GM19438 (cell line): ENCODE measurements around the gene ETV5.

Experiments used
- ATAC-seq: cut with Tn5 transposase; IDR thresholded peaks from one replicate; pipeline ENCODE4 v1.9.1; 2021; ENCODE audit warnings: low read depth; ENCODE audit not compliant: unreplicated experiment

The ETV5 gene

DNA sequence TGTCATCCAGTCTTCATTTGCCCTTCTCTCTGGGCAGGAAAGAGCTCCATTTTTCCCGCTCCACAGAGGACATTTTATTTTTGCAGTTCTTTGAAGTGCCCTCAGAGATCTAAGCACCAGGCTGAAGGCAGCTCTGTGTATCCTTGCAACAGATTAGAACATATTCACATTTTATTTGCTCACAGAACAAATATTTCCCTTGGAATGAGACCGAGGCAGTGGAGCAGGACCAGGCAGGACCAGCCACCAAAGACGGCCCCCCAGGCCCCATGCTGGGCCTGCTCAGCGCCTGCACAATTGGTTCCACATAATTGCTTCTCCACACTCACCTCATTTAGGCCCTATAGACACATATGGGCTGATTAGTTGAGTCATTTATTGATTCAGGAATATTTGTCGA lies 15.7 kb upstream of the ETV5 start:
- no peak for ATAC-seq

DNA sequence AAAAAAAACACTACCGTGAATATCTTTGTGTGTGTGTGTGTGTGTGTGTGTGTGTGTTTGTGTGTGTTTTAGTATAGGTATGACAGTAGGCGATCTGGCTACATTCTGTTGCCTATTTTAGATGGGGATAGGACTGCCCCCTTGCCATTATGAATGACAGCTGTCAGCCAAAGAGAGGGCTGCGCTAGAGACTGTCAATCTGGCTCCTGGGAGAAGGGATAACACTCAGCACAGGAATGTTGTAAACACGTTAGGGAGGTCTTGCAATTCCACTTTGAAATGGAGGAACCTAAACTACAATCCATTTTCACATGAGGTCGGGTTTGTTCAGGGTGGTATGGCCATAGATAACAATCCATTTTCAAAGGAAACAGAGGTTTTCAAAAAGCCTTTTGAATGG lies 14.1 kb upstream of the ETV5 start:
- no peak for ATAC-seq

DNA sequence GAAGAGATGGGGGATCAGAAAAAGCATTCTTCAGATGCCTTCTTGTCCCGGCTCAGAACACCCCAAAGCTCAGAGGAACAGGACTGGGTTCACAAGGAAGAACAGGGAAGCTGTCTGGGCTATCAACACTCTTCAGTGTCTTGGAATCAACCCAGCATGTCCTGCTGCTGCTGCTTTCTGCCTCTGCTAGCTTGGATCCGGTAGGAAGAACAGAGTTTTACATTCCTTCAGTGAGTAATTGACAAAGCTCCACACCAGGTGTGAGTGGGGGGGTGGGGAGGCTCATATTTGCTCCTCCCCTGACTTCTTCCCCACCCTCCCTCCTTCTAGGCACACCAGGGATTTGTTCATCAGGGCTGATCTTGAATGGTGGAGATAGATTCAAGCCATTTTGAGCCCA lies 13.1 kb upstream of the ETV5 start:
- no peak for ATAC-seq

DNA sequence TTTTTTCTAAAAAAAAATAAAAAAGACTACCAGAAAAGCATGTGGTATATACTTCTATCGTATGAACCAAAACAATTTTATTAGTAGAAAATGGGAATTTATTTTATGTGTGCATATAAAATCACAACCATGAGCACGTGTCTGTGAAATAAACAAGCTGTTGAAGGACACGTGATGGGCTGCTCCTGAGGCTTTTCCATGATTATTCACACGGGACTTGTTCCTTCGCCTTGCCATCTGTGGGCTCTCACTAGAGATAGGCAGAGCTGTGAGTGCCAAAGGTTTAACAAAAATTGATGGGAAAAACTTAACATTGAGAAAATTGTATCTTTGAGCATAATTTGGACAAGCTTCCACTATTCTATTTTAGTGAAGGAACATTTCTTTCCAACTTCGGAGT lies 12.4 kb upstream of the ETV5 start:
- no peak for ATAC-seq

DNA sequence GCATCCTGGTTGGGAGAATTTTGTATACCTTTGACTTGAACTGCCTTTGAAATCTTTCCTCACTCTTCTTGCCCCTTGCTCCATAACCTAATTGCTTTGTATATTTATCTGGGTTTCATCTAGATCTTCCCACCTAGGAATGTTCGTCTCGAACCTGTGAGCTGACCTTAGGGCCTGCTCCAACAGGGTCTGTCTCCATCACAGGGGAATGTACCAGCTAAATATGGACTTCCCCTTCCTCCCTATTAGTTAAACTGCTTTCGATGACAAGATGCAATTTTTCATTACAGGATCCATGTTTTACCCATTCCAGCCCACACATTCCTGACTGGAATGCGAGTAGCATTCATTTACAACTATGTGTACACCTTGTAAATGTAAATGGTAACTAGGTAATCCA lies 10.6 kb upstream of the ETV5 start:
- ATAC-seq, result no peak

DNA sequence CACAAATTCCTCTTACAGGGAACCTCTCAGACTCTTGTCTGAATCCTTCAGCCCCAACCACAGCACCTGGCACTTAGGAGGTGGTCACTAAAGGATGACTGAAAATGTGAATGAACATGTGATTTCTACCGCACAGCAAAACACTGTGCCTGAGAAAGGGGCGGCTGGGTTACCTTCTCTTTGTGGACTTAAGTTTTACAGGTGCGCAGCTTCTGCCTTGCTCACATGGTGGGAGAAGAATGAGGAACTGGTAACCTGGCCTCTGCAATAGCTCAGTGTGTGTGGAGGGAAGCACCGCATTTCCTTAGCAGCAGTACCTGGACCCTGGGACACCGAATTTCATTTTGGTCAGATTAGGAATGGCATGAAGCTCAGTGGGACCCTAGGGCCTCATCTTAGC lies 9.8 kb upstream of the ETV5 start:
- ATAC-seq, result no peak

DNA sequence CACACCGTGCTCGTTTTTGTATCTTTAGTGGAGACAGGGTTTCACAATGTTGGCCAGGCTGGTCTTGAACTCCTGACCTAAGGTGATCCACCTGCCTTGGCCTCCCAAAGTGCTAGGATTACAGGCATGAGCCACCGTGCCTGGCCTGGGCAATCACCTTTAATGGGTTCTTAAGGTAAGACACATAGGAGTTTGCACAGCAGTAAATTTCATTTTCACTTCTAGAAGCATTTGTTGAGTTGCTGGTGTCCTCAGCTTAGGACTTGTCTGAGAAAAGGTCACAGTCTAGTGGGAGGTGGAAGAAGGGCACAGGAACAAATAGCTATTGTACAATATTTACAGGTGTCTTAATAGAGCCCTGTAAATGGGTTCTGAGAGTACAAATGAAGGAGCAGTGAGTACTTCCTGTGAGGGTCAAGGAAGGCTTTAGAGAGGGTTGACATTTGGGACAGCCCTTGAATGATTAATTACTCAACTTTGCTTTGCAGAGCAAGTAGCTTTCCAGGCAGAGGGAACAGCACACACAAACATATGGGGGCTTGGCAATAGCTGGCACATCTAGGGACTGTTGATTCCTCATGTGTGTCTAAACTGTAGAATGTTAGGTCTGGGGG lies 8.7 kb upstream of the ETV5 start:
- ATAC-seq, result no peak

DNA sequence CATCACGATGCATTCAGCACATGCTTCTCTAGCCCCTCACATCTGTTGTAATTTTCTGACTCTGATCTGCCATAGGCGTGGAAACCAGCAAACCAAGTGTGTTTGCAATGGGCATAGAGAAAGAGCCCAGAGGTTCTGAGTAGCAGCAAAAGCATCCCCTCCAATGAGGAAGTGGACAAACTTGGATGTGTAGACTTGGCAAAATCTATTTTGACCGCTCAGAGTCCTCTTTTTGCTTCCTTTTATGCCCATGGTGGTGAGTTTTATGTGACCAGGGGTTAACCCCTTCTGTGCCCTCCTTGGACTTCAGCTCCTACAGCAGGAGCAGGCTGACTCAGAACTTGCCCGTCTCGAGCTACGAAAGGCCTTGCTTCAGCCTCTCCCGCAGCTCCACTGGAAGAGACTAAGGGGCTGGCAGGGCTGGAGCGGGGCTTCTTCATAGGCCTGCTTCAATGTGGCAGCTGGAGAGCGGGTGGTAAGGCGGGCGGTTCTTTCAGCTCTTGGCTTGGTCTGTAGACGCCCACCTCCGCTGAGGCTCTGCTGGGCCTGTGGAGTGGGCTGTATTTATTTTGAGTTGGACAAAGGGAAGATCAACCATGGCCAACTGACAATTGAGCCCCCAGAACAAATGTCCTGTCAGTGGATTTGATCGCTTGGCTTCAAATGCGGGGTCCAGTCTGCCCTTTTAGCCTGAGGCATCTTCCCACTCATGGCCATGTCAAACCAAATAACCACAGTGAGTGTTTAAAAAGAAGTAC lies 6.5 kb upstream of the ETV5 start:
- ATAC-seq, result no peak

DNA sequence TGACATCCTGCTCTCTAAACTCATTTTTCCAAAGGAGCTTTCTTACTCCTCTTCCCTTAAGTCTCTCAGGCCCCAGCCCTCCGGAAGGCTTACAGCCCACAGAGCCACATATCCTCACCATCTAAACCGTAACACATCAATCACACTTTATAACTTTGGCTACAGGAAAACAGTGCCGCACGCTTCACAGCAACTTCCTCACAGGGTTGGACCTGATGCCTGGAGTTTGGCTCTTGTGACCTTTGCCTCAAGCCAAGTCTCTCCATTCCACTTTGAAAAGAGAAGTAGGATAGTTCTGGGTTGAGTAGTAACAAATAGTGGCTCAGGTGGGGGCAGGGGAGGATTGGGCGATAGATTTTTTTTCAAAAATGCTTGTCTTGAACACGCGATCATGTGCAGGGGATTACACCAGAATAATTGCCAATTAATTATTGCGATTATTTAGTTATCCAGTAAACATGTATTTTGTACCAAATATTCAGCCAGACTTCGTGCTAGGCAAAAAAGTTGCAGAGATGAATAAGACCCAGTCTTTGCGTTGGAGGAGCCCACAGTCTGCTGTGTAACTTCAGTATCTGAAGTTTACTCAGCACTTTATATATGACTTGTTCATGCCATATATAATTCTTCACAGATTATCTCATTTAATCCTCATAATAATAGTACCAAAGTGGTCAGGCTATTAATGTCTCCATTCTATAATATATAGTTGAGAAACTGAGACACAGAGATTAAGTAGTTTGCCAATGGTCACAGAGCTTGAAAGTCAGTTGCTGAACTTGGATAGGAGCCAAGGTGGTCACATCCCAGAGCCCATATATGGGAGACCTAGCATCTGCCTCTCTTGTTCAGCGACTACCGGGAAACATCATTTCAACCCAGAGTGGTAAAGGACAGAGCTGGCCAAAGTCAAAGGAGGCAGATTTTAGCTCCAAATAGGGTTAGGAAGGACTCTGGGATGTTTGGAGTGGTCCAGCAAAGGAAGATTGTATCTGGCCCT lies 2.4 kb upstream of the ETV5 start:
- ATAC-seq, result no peak

DNA sequence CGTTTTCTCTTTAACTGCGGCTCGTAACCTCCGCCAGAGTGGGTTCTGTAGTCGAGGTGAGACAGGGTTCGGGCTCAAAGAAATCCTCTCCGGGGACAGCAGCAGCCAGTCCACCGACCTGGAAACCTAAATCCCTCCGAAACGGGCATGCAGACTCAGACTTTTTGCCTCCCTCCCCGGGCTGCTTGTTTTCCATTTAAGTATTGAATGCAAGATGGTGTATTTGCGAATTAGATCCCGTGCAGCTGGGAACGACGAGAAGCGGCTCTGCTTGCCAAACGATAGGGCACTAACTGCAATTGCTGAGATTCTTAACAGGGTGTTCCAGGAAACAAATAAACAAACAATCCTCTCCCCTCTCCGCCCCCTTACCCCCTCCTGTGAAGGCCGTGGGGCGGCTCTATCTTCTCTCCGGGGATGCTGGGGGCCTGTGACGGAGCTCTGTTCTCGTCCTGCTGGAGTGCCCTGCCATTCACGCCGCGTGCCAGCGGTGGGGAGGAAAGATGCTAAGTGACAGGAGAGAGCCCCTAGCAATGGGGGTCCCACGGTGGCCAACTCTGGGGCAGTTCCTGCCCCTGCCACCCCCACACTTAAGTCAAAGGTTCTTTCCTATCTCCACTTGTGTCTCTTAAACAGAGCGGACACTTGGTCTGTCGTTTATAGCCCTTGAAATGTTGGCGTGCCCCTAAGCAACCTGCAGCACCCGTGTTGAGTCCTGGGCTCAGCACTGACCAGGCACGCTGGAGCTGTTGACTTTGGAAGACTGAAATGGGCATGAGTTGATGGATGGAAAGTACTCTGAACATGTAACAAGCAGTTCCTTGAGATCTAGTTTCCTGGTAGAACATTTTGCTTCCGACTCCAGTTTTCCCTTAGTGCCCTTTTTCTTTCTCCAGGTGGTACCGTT lies 1.3 kb upstream of the ETV5 start:
- ATAC-seq, result no peak

DNA sequence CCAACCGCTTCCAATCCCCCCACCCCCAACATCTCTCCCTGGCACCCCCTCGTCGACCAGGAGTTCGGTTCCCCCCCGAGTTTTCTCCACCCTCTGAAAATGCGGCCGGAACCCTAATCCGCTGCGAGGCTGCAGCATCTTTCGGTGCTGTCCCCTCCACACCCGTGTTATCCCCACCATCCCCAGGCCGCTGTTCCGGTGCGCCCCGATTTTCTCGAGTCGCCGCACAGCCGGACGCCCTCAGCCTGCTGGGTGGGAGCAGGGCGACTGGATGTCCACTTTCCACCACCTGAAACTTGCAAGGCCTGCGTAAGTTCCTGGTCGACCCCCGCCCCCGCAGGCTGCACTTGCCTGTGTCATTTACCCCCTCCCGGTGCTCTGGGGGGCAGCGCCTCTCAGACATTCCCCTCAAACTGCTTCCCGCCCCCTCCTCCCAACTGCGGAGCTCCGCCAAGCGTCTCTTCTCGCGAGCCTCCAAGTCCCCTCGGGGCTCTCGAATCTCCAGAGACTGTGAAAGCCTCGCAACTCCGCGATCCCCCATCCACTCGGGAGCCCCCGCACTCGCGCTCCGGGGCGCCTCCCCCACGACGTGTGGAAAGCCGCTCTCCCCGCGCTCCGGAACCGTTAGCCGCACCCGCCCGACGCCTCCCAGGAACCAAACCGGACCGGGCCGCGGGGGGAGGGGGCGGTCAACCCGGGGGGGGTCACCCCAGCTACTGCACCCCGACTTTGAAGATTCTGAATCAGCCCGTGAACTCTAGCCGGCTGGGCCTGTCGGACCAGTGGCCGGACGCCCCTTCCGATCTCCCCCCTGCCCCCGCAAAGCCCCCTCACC lies 566 bp downstream of the ETV5 start:
- ATAC-seq, result no peak

DNA sequence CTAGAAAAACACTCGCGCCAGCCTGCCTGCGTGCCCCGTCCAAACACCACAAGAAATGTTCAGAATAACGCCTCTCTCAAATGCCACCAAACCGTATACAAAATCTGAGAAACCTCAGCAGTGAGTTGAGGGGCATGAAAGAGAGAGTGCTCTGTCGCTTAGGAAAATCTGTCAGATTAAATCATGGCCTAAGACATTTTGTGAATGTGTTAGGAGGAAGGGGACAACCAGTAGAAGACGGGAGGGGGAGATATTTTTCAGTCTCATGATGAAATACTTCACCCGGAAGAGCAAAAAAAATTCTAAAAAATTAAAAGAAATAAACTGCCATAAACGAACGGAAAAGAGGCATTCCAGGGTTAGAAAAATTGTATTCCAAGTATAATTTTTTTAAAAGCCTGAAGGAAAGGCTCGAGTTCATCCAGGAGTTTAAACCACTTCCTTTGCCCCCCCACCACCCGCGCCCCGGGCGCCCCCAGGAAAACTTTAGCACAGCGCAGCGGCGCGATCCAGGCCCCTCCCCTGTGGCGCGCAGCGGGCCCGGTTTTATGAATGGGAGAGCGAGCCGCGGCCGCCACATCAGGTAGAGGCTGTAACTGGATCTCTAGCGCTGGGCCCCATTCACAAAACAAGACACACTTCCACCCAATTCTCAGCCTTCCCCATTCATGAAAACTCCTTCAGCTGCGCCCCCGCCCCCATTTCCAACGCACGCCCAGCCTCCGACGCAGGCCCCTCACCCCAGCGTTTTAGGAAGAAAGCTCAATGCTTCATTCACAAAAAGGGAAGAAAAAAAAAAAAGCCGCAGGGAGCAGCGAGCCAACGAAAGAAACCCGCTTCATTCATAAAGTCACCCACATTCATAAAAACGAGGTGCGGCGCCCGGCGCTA lies 1.4 kb downstream of the ETV5 start:
- ATAC-seq, result no peak

DNA sequence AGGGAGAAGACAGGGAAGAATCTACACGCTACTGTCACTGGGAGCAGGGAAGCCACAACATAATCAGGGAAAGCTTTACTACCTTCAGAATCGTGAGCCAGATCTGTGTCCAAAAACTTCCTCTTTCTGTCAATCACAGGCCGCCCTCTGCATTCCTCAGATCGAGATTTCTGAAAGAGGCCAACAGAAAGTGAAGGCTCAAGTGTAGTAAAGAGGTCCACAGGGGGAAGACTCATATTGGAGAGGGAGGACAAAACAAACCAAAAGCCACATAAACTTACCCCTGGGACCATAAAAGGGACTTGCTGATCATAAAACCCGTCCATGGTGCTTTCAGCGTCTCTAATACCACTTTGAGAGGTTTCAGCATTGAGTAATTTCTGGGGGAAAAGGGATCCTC lies 3.3 kb downstream of the ETV5 start:
- ATAC-seq, result no peak

DNA sequence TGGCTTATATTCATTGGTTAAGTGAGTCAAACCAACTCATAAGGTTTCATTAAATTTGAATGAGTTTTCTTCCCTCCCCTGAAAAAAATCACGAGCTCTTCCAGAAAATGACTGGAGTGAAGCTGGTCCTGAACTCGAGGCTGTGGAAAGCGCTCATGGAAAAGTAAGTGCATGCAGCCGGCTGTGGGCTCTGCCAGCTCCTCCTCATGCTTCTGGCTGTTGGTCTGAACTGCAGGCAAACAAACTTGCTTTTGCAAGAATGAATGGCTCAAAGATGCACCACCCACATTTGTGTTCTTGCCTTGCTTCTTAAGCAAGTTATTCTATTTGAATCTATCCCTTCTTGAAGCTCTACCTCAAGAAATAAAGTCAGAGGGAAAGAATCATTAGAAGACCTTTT lies 6.2 kb downstream of the ETV5 start:
- no peak for ATAC-seq

DNA sequence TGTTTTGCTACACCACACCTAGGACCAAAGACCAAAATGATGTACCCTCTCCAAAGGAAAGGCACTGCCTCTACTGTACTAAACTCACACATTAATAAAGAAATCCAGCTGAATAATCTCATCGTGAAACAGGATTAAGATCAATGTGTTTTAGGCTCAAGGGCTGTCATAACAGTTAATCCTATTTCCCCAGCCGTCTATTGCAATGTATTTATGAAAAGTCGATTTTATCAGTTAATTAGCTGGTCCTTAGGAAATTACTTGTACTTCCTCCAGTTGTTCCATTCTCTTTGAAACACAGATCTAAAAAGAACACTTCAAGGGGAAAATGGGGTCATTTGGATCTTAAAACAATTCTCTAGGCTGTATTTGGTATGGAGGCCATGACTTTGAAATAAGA lies 8.5 kb downstream of the ETV5 start:
- no peak for ATAC-seq

DNA sequence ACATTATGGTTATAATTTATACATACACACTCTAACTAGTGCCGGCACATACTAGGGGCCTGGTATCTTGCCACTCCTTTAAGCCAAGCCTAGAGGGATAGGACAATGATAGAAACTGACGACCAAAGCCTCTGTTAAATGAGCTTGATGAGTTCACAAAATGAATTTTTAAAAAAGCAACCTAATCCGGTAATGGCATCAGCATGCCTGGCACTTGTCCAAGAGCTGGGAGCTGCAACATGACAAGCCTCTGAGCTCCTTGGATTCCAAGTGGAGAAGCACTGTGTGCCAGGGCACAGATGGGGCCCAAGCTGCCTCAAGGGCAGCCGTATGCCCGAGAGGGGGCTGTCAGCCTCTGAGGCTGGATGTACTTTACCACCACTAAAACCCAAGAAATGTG lies 9.7 kb downstream of the ETV5 start:
- no peak for ATAC-seq

DNA sequence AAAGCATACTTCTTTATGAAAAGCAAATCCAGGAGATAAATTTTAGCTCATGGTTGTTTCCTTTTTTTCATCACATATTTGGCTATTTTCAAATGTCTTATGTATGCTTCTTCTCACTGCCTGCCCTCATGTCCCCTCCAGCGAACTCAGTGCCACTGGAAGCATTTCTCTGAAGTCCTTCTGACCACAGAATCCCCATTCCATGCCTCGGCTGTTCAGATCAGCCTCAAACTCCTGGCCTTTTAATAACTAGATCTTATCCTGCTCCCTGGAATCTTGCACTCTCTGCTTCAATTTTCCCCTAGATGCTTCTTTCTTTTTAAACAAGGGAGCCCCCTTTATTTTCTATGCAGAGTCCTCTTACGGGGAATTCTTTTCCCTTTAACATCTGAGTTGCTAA lies 10.1 kb downstream of the ETV5 start:
- no peak for ATAC-seq

DNA sequence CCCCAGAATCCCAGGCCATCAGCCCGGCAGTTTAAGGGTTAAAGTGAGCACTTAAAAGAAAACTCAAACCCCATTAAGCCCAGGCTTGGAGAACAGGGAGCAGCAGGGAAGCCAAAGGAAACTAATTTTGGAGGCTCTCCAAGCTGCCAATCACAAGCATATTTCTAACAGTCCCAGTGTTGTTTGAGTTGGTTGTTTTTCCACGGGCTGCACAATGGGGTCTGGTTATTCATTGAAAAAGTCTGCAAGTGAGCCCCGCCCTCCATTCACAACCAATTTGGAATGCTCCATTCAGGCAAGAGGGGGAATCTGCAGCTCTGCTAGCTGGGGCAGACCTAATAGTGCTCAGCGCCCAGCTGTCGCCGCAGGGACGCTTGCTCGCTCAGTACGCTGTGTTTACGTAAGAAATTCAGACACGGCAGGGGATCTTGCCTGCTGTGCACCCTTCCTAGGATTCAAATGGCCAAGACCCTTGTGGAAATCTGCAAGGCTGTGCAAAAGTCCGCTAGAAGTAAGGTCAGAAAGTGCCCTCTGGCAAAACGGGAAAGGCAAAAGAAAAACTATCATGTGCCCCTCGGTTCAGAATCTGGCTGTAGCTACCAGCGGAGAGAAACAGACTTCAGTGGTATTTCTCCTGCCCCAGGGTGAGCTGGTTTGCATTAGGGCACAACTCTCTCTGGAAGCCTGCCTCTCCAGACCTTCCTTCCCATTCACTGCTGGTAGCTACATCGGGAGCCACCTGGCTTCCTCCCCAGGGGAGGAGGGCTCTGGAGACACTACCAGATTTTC lies 11.0 kb downstream of the ETV5 start:
- peak; percentile 68 for ATAC-seq
